K562 treated with DMSO at 1 percent for 48 hours (cell line): ENCODE data around the gene DECR2. TPM values are rescaled to one million over a fixed set of nuclear protein-coding genes. Genes with fewer than 3 reads are reported as not detected.

Experiments used
- total RNA-seq: library from RNA; unstranded; fragments of 300-600 nt; gene quantifications from 2 replicates; pipeline ENCODE4 v1.2.3, GENCODE V29; 2022; ENCODE audit warnings: low replicate concordance; ENCODE audit errors: extremely low read depth

The DECR2 gene
- total RNA-seq: not detected in 2 replicates

GRCh38 chr16:401468-402348, at the start of gene DECR2:
TSS of gene DECR2 (plus strand) at chr16:401885. CDS start at chr16:401964, 79 bp downstream.

DNA sequence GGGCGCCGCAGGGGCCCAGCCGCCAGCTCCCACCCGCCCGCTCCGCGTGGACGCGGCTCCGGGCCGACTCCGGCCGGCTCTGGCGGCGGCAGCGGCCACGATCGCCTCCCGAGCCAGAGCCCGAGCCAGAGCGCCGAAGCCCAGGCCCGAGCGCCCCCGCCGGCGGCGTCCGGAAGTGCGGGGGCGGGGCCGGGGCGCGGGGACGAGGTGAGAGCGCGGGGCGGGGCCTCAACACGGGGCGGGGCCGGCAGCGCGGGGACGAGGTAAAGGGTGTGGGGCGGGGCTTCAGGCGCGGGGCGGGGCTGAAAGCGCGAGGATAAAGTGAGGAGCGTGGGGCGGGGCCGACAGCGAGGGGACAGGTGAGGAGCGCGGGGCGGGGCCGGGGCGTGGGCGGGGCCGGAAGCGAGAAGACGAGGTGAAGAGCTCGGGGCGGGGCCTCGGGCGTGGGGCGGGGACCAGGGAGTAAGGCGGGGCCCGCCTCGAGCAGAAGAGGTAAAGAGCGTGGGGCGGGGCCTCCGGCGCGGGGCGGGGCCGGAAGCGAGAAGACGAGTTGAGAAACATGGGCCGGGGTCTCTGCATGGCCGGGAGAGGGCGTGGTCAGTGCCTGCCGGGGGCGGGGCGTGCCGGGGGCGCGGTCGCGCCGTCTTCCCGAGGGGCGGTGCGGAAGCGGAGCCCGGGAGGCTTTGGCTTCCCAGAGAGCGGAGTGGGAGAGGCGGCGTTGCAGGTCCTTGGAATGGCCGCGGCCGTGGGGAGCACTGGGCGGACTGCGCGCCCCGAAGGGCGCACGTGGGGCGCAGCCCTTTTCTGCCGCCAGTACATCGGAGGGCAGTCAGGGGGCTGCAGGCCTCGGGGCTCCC, 48.9 kb upstream of the DECR2 start, which contains the start of gene AXIN1:
TSS of gene AXIN1 (minus strand) at position 177 of the 857 bp plus-strand sequence. CDS start 5,698 bp downstream, outside the sequence.

DNA sequence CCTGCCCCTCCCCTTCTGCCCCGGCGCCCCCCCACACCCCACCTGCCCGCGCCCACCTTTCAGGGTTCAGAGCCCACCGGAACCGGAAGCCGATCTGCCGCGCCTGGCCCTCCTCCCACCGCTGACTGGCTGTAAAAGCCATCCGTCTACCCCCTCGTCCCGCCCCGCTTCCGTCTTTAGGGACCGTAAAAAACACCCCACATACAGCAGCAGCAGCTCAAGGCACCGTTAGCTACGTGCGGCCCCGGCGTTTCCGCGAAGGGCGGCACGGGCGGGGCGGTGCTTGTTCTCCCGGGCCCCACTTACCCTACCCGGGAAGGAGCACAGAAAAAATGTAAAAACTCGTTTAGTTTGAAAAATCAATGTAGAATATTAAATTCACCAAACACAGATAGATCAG, 31.2 kb upstream of the DECR2 start, which contains the start of gene MRPL28:
TSS of gene MRPL28 (minus strand) at position 96 of the 400 bp plus-strand sequence. CDS start 320 bp downstream, outside the sequence.

GRCh38 chr16:381789-382717, 19.6 kb upstream of the DECR2 start, which contains the start of gene PGAP6:
TSS of gene PGAP6 (minus strand) at chr16:381978. CDS start at chr16:381821, 157 bp downstream.

DNA sequence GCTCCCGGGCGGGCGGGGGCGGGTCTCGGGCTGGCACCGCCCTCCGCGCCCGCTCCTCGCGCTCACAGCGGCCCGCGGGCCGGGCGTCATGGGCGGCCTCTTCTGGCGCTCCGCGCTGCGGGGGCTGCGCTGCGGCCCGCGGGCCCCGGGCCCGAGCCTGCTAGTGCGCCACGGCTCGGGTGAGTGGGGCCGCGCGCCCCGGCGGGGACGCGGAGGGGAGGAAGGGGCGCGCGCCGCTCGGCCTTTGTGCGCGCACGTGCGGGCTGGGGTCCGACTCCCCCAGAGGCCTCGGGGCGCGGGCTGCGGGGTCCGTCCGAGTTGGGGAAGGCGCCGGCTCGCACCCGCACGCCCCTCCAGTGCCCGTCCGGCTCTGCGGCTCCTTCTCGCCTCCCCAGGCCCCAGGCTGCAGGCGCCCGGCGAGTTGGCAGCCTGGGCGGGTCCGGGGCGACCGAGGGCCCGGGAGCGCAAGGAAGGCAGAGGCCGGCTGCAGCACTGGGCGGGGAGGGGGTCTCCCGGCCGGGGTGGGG, 4.5 kb upstream of the DECR2 start, which contains the start of gene NME4:
TSS of gene NME4 (plus strand) at position 65 of the 527 bp plus-strand sequence. CDS start at position 89, 24 bp downstream.

DNA sequence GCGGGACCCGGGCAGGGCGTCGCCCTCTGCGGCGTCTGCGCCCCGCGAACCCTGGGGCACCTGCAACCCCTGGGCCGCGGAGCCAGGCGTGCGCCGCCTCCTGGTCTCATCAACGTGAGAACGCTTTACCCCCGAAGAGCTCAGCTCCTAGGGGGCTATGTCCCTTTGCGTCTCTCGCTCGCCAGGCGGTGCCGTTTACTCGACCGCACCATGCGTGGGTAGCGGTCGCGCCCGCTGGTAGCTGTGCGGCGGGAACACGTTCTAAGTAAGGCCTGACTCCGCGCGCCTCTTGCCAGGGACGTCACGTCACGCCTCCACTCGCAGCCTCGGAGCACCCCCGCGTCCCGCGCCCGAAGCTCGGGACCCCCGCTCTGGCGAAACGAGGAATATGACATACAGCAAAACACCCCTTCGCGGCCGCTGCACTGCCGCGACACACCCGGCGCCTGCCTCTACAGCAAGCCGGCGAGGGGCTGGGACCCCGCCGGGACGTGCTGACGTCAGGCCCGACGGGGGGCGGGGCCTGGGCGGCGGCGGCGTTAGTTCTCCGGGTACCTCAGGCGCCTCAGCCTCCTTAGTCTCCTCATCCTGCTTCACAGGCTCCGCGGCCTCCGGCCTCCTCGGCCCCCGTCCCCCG, 23.5 kb downstream of the DECR2 start, which contains the start of gene RAB11FIP3:
TSS of gene RAB11FIP3 (plus strand) at position 568 of the 637 bp plus-strand sequence. CDS start 358 bp downstream, outside the sequence.

Other genes starting within 250 kb of the DECR2 start
- gene HBZ, start 249.2 kb upstream of the DECR2 start, total RNA-seq: not detected in 2 replicates
- not detected in 2 replicates for gene HBM, start 235.9 kb upstream of the DECR2 start, total RNA-seq
- not detected in 2 replicates for gene HBA2, start 229.0 kb upstream of the DECR2 start, total RNA-seq
- gene HBA1, start 225.2 kb upstream of the DECR2 start, total RNA-seq: not detected in 2 replicates
- not detected in 2 replicates for gene HBQ1, start 221.4 kb upstream of the DECR2 start, total RNA-seq
- gene LUC7L, start 172.4 kb upstream of the DECR2 start, total RNA-seq: not detected in 2 replicates
- gene FAM234A, start 167.1 kb upstream of the DECR2 start, total RNA-seq: not detected in 2 replicates
- not detected in 2 replicates for gene RGS11, start 125.9 kb upstream of the DECR2 start, total RNA-seq
- not detected in 2 replicates for gene ARHGDIG, start 121.3 kb upstream of the DECR2 start, total RNA-seq
- not detected in 2 replicates for gene PDIA2, start 118.7 kb upstream of the DECR2 start, total RNA-seq
- gene AXIN1, start 49.2 kb upstream of the DECR2 start, total RNA-seq: not detected in 2 replicates
- gene MRPL28, start 31.3 kb upstream of the DECR2 start, total RNA-seq: not detected in 2 replicates
- not detected in 2 replicates for gene PGAP6, start 19.9 kb upstream of the DECR2 start, total RNA-seq
- not detected in 2 replicates for gene NME4, start 4.7 kb upstream of the DECR2 start, total RNA-seq
- not detected in 2 replicates for gene RAB11FIP3, start 23.8 kb downstream of the DECR2 start, total RNA-seq
- not detected in 2 replicates for gene CAPN15, start 125.8 kb downstream of the DECR2 start, total RNA-seq
- gene PRR35, start 158.5 kb downstream of the DECR2 start, total RNA-seq: not detected in 2 replicates
- not detected in 2 replicates for gene NHLRC4, start 165.1 kb downstream of the DECR2 start, total RNA-seq
- gene PIGQ, start 168.1 kb downstream of the DECR2 start, total RNA-seq: 359 TPM in 1 of 2 replicates, not detected in the other
- not detected in 2 replicates for gene RAB40C, start 188.2 kb downstream of the DECR2 start, total RNA-seq
- not detected in 2 replicates for gene WFIKKN1, start 229.1 kb downstream of the DECR2 start, total RNA-seq
- gene METTL26, start 234.4 kb downstream of the DECR2 start, total RNA-seq: not detected in 2 replicates
- gene MCRIP2, start 239.9 kb downstream of the DECR2 start, total RNA-seq: not detected in 2 replicates
- not detected in 2 replicates for gene WDR90, start 247.5 kb downstream of the DECR2 start, total RNA-seq